HG02840 (cell line): ENCODE results near the gene MCU.
"Not testable (repeated sequence)": the region's sequence is repeated elsewhere in the genome, so short reads cannot be mapped to it uniquely, and the experiment has no call there.

Experiments used
- ATAC-seq: cut with Tn5 transposase; IDR thresholded peaks from one replicate; pipeline ENCODE4 v1.9.1; 2021; ENCODE audit warnings: mild to moderate bottlenecking, moderate library complexity, moderate number of reproducible peaks; ENCODE audit not compliant: unreplicated experiment, low FRiP score

MCU gene

DNA sequence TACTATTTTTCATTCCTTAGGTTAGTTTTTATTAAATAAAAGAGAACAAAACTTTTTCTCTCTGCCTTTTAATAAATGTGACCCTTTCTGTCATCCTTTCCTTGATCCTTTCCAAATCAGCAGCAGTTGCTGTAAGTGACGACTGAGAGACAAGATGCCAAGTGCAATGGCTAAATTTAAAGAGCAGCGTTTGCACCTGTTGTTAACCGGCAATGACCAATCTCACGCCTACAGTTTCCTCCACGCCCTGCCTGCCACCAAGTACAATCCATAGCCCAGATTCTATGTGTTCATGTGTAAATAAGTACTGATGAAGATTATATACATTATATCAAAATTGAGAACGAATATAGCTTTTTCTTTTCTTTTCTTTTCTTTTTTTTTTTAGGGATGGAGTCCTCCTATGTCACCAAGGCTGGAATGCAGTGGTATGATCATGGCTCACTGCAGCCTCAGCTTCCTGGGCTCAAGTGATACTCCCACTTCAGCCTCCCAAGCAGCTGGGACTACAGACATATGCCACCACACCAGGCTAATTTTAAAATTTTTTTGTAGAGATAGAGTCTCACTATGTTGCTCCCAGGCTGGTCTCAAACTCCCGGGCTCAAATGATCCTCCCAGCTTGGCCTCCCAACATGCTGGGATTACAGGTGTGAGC, 6.5 kb upstream of the MCU start:
- ATAC-seq = no peak

GRCh38 chr10:72686430-72686829, 5.5 kb upstream of the MCU start:
- not testable (repeated sequence) for ATAC-seq

GRCh38 chr10:72687035-72687434, 4.9 kb upstream of the MCU start:
- ATAC-seq = no peak

- no peak for ATAC-seq
Measured at GRCh38 chr10:72688208-72688651, 3.7 kb upstream of the MCU start.

- no peak for ATAC-seq
Measured at GRCh38 chr10:72689660-72690059, 2.3 kb upstream of the MCU start.

GRCh38 chr10:72690071-72690755, 1.7 kb upstream of the MCU start:
- ATAC-seq = no peak

DNA sequence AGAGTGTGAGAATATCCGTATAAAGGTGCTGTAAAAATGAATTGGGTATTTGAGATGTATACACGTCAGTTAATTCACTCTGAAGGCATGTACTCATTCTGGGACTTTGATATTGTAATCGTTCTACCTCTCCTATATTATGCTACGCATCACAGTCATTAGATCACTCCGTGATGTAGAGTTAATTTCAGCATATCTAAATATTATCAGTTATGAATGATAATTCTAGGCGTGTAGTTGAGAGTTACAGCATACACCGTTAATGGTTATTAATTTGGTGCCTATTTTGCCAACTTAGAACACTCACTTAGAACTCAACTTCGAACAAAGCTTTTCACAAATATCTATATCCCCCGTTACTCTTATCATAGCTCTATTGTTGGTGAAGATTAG, 477 bp upstream of the MCU start:
- no peak for ATAC-seq

GRCh38 chr10:72692744-72692993, 726 bp downstream of the MCU start:
- no peak for ATAC-seq

DNA sequence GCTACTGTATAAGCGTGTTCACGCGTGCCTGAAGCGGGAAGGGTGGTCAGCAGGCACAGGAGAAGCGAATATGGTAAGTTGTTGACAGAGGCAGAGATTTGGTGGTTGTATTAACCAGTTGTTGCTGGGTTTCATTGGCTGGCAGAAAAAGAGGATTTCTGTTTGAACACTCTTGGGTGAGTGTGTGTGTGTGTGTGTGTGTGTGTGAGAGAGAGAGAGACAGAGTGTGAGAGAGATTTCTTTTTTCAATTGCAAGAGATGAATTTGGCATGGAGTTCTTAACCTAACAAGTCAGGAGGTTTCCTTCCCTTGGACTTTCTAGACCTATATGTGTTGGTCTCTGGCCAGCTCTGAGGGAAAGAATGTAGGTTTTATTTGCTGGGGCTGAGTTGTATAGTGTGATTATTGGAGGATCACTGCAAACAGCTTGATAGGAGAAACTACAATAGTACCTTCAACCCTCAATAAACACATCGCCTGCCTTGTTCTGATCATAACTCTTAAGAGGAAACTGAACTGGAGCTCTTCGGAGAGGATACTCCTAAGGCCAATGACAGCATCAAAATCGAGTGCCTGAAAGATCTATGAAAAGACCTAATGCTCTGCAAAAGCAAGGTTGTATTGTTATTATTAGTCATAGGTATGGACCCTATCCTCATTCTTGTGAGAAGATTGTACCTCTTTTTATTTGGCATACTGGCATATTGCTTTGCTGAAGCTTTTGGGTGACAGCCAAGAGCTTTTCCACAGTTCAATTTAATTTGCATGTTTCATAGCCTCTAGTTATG, 1.2 kb downstream of the MCU start:
- ATAC-seq = no peak

DNA sequence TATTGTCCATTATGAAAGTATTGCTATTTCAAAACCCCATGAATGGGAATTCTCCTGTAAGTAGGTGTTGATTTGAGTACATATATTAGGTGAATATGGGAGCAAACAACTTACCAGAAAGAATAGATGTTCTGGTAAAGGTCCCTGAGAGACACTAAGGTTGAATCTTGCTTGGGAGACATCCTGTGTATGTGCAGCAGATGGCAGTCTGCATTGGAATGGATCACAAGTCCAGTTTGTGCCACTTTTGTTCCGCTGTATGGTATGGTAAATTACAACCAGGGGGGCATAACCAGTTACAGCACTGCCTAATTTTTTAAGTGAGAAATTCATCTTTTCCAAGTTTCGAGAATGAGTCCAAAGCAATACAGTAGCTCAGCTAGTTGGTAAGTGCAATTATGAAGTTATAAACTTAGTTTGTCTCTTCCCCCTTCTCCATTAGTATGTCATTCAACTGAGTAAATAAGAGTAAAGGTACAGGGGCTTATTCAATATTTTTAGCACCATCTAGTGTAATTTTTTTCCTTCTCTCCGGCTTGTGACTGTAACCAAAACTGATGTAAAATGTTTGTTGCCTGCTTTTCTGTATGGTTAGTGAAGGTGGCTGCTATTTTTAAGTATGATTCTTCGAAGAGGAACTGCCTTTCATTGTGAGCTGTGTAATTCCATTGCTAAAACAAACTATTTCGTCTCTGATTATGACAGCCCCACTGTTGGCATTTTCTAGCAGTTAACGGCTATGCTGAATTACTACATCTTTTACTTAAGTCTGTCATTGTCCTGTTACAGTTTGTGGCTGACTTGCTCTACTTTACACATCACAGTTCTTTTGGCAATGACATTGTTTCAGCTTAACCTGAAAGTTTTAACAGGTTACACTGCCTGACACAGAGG, 2.8 kb downstream of the MCU start:
- ATAC-seq = no peak

- no peak for ATAC-seq
Measured at GRCh38 chr10:72695496-72695895, 3.6 kb downstream of the MCU start.

- no peak for ATAC-seq
Measured at GRCh38 chr10:72697716-72698115, 5.8 kb downstream of the MCU start.

DNA sequence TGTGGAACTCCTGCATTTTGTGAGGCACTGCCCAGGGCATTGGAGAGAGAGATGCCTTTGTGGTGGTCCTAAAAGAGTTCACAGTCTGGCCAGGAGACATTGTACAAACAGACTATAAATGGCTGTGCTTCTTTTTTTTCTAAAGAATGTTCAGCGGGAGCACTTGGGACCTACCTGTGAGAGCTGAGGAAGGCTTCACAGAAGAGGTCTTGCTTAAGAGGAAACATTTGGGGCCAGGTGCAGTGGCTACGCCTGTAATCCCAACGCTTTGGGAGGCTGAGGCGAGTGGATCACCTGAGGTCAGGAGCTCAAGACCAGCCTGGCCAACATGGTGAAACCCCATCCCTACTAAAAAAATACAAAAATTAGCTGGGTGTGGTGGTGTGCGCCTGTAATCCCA, 10.5 kb downstream of the MCU start:
- ATAC-seq = not testable (repeated sequence)

DNA sequence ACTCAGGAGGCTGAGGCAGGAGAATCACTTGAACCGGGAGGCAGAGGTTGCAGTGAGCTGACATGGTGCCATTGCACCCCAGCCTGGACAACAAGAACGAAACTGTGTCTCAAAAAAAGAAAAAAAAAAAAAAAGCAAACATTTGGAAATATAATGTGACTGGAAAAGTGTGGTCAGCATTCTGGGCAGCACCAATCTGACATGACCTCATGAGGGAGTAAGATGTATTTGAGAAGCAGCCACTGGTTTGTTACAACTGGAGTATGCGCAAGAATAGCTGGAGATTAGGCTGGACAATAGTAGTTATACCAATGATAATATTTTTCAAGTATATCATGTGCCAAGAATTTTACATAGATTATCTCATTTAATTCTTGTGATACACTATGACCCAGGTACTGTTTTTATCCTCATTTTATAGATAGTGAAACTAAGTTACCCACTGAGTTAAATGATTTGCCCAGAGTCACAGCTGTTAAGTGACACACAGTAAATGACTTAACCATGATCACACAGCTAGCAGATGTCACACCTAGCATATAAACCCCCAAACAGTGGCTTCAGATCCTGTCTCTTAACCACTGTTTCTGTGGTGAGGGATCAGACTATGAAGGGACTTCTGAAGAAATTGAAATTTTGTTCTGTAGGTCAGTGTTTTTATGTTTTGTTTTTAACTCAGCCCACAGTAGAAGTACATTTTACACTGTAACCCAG, 11.1 kb downstream of the MCU start:
- ATAC-seq = peak; percentile 63

- no peak for ATAC-seq
Measured at GRCh38 chr10:72704117-72704516, 12.2 kb downstream of the MCU start.

GRCh38 chr10:72709041-72709440, 17.1 kb downstream of the MCU start:
- no peak for ATAC-seq

- ATAC-seq = no peak
Measured at GRCh38 chr10:72712136-72712535, 20.2 kb downstream of the MCU start.

DNA sequence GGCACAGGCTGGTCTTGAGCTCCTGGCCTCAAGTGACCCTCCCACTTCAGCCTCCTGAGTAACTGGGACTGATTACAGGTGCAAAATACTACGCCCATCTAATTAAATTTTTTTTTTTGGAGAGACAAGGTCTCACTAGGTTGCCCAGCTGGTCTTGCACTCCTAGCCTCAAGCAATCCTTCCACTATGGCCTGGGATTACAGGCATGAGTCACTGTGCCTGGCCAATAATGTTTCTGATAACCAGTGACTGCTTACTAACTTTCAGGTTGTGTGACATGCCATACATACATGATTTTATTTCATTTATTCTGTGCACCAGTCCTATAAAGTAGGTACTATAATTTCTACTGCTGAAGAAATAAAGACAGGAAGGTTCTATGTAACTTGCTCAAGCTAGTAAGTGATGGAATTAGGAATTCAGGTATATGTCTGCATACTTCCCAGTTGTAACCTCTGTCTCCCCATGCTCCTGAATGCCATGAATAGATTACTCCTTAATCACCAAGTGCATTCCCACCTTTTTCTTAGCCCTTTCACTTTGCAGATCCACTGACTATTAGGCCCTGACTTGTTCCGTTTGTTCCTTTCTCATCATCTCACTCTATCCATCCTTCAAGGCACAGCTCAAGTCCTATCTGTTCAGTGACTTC, 28.1 kb downstream of the MCU start:
- no peak for ATAC-seq

DNA sequence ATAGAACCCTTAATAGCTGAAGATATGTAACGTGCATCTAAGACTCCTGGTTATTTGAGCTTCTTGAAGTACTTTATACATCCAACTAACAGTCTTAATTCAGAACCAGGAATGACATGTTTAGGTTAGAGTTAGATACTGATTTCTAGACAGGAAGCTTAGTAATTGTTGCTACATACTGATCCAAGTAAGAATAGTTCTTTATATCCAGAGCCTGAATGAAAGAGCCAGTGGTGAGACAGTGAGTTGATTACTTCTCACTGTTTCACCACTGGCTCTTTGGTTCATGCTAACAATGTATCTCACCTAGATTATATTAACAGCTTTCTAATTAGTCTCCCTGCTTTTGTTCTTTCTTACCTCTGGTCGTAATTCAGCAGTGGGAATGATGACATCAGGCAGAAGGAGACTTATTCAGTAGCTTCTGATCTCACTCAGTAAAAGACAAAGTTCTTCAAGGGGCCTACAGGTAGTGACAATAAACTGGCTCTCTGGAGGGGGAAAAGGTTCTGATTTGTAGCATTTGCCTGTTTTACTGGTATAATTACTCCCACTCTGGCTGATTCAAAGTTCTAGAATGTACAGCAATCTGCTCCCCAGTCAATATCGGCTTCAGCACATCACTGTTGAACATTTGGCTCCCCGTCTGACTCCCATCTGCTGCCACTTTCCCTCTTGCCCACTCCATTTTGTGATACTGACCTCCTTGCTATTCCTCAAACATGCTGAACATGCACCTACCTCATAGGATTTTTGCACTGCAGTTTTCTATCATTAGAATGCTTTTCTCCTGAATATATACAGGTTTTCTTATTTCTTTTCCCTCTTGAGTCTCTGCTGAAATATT, 29.1 kb downstream of the MCU start:
- no peak for ATAC-seq
